ENCODE data around the gene SLC13A5.

DNA sequence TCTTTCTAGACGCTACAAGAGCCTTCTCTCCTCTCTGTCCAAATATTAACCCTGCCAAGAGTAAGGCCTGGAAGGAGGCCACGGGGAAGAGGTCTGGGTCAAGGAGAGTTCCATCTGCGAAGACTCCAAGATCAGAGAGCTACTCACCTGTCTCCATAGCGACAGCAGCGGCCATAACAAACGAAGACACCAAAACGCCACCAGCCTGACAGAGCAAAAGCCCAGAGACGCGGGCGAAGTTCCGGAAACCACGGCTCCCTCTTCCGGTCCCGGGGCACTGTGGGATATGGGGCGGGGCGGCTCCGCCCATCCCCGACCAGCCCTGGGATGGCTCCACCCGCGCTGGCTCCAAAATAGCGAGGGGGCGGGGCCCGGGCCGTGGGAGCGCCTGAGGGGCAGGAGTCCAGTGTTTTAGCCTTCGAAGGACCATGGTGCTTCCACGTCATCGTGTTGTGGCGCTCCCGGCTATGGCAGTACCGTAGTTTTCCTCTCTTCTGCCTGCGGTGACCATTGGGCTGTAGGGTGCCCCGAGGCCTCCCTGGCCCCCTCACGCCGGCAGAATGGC, 61.7 kb downstream of the SLC13A5 start, which contains the start of the genes C17orf100 and MED31:
- TF ChIP-seq, protein P1, sequence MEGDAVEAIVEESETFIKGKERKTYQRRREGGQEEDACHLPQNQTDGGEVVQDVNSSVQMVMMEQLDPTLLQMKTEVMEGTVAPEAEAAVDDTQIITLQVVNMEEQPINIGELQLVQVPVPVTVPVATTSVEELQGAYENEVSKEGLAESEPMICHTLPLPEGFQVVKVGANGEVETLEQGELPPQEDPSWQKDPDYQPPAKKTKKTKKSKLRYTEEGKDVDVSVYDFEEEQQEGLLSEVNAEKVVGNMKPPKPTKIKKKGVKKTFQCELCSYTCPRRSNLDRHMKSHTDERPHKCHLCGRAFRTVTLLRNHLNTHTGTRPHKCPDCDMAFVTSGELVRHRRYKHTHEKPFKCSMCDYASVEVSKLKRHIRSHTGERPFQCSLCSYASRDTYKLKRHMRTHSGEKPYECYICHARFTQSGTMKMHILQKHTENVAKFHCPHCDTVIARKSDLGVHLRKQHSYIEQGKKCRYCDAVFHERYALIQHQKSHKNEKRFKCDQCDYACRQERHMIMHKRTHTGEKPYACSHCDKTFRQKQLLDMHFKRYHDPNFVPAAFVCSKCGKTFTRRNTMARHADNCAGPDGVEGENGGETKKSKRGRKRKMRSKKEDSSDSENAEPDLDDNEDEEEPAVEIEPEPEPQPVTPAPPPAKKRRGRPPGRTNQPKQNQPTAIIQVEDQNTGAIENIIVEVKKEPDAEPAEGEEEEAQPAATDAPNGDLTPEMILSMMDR (conservative IDR thresholded peaks at IDR 0.05) = no peak
- no peak for TF ChIP-seq EZH2 (IDR thresholded peaks at IDR 0.05; ENCODE audit: low read depth)
